SH-SY5Y (cell line): ENCODE measurements around the gene SLC1A3.

ENCODE experiments used
- GATA2 ChIP-seq: IDR thresholded peaks from 2 replicates; pipeline ENCODE4 v1.6.1; 2011; ENCODE audit warnings: mild to moderate bottlenecking, low read depth, low read length
- GATA3 ChIP-seq: IDR thresholded peaks from 2 replicates; pipeline ENCODE4 v1.6.1; 2011; ENCODE audit warnings: low read depth, mild to moderate bottlenecking, low read length, moderate library complexity

- TF ChIP-seq GATA2 (no peak), GATA3 (no peak)
Observed at GRCh38 chr5:36607838-36608783, 1.7 kb downstream of the SLC1A3 start.
